ENCODE results near the gene AKAP8L. TPM values are rescaled to one million over a fixed set of nuclear protein-coding genes. Genes with fewer than 3 reads are reported as not detected.
A peak's percentile ranks its signal among the peaks of the same experiment; 100 is the strongest.

The AKAP8L gene
- total and polyA plus RNA-seq, 2 donors (not counting 1 experiment from before 2014, with no cell fraction given), result 184 to 211 TPM

- H3K4me3 Mint-ChIP-seq, result peak within 1 kb of the TSS; percentile 85
- intact Hi-C loops (cut with micrococcal nuclease), result loop anchor here (1.0 to 2.0 kb wide), 3 partner anchors 15 to 31 kb away; partner anchors contain the start of gene RASAL3
- peaks cover 12% of the 10 kb centered on the region for H3K4me1 Mint-ChIP-seq
- Histone ChIP-seq H4K20me1 (ENCODE audit: control insufficient read depth, insufficient read depth, low read length, poor library complexity, severe bottlenecking) (peaks cover 6% of the 10 kb centered on the region), H3K79me2 (ENCODE audit: control insufficient read depth, insufficient read depth, low read length) (peaks cover 6% of the 10 kb centered on the region), H3K9ac (ENCODE audit: low read length) (peak within 1 kb of the TSS; percentile 71), H2AFZ (ENCODE audit: insufficient read depth, low read depth, low read length, poor library complexity, severe bottlenecking) (peak within 1 kb of the TSS; percentile 77), H3K9me3 (ENCODE audit: control extremely low read depth in 1 of 3, control insufficient read depth in 2 of 3, insufficient read depth in 1 of 3, low read length in 2 of 3) (peaks cover 0 to 4% (median 0%) of the 10 kb centered on the region in 3 donors), H3K4me2 (replicated peaks; ENCODE audit: low read depth, low read length, poor library complexity, severe bottlenecking) (peak within 1 kb of the TSS; percentile 100), H3K4me3 (ENCODE audit: control extremely low read depth in 1 of 5, extremely low read depth in 1 of 5, insufficient read depth in 1 of 5, low read depth in 2 of 5, low read length in 4 of 5) (peak within 1 kb of the TSS in 4 of 5 experiments; percentile 51 to 69 (median 58)), H3K27ac (ENCODE audit: low read length in 2 of 2) (peak within 1 kb of the TSS; percentile 73 to 81), H3K36me3 (replicated peaks in 1 of 2; ENCODE audit: control extremely low read depth in 1 of 2, control insufficient read depth in 1 of 2, extremely low read depth in 1 of 2, insufficient read depth in 2 of 2, low read length in 1 of 2) (peaks cover 1 to 26% of the 10 kb centered on the region in 2 experiments), H3K27me3 (replicated peaks in 1 of 4; ENCODE audit: control extremely low read depth in 1 of 4, control insufficient read depth in 3 of 4, insufficient read depth in 4 of 4, low read length in 3 of 4) (no peaks in the 10 kb centered on the region), H3K4me1 (ENCODE audit: control insufficient read depth in 2 of 2, insufficient read depth in 2 of 2, low read length in 2 of 2) (peaks cover 8 to 17% of the 10 kb centered on the region in 2 donors)
- ATAC-seq (ENCODE audit: low read depth), result peak; percentile 78
- WGBS (ENCODE audit: insufficient coverage), result 3% methylated on average over 37 of the region's 77 CpGs
- ChIA-PET CTCF (interaction anchor here (0.8 to 1.3 kb wide), 4 partner anchors 13 to 104 kb away, joined by 3 to 4 read pairs (median 3); partner anchors contain the start of gene AKAP8L), POLR2A (interaction anchor here (0.8 kb wide), 1 partner anchor 31 kb away, joined by 3 read pairs; the partner anchor contains the start of gene AKAP8L)
- TF ChIP-seq EZH2 (IDR thresholded peaks at IDR 0.05; ENCODE audit: borderline replicate concordance, insufficient read depth, low read depth, low read length, poor library complexity, severe bottlenecking), result no peak
- no peak for TF ChIP-seq CTCF (IDR thresholded peaks at IDR 0.05)
- H3K9me3 Mint-ChIP-seq (ENCODE audit: insufficient read depth), result no peaks in the 10 kb centered on the region
- H3K27ac Mint-ChIP-seq, result peak within 1 kb of the TSS; percentile 92
- peak; percentile 91 for DNase-seq
- H3K27me3 Mint-ChIP-seq, result no peaks in the 10 kb centered on the region
Measured at GRCh38 chr19:15449620-15450527, 31.1 kb upstream of the AKAP8L start, which contains the start of gene WIZ. WIZ (minus strand) TSS chr19:15449956; CDS start chr19:15448307, 1,649 bp downstream.
